ENCODE data around the gene HP1BP3. TPM values are rescaled to one million over a fixed set of nuclear protein-coding genes. Genes with fewer than 3 reads are reported as not detected.
"Not testable (repeated sequence)": the region's sequence is repeated elsewhere in the genome, so short reads cannot be mapped to it uniquely, and the experiment has no call there.

HP1BP3 gene
- total RNA-seq, 6 donors from 2014 or later, result 140 to 731 (median 274) TPM

GRCh38 chr1:20790785-20791184, 3.7 kb upstream of the HP1BP3 start:
- H3K4me1 ChIP-seq, result peaks cover 2 to 7% (median 5%) of the 10 kb centered on the region in 4 donors
- no peak overlapping the region for H3K4me3 ChIP-seq
- no peaks in the 10 kb centered on the region for H3K9me3 ChIP-seq
- ATAC-seq (ENCODE audit: low FRiP score in 2 of 2), result no peak
- H3K27ac ChIP-seq, result no peak overlapping the region
- no peak for DNase-seq
- no peaks in the 10 kb centered on the region for H3K36me3 ChIP-seq
- WGBS, 2 donors, result 79 to 86% methylated on average over 3 of the region's 3 CpGs
- TF ChIP-seq POLR2AphosphoS5 (IDR thresholded peaks at IDR 0.05), result no peak
- TF ChIP-seq CTCF (IDR thresholded peaks at IDR 0.05), result no peak
- TF ChIP-seq POLR2A (IDR thresholded peaks at IDR 0.05), result no peak
- no peak for TF ChIP-seq EP300 (IDR thresholded peaks at IDR 0.05)
- no peaks in the 10 kb centered on the region for H3K27me3 ChIP-seq

GRCh38 chr1:20789598-20789997, 2.5 kb upstream of the HP1BP3 start:
- not testable (repeated sequence) for H3K27me3 ChIP-seq, H3K4me3 ChIP-seq

GRCh38 chr1:20787840-20788795, 1.0 kb upstream of the HP1BP3 start:
- Histone ChIP-seq H3K36me3 (no peaks in the 10 kb centered on the region), H3K4me1 (peaks cover 13 to 33% (median 28%) of the 10 kb centered on the region in 4 donors), H3K9me3 (no peaks in the 10 kb centered on the region), H3K27ac (peak overlapping the region; percentile 94 to 100 (median 96)), H3K27me3 (no peaks in the 10 kb centered on the region), H3K4me3 (peak overlapping the region; percentile 8 to 97 (median 84))
- TF ChIP-seq EP300 (IDR thresholded peaks at IDR 0.05), result no peak
- no peak for TF ChIP-seq POLR2AphosphoS5 (IDR thresholded peaks at IDR 0.05)
- no peak for TF ChIP-seq CTCF (IDR thresholded peaks at IDR 0.05)
- TF ChIP-seq POLR2A (IDR thresholded peaks at IDR 0.05), result no peak
- WGBS, 2 donors, result 45 to 47% methylated on average over 22 of the region's 22 CpGs
- DNase-seq, result peak in 1 of 2 donors; percentile 30
- peak in 1 of 2 donors; percentile 18 for ATAC-seq (ENCODE audit: low FRiP score in 2 of 2)

More at GRCh38 chr1:20789598-20789997, 2.5 kb upstream of the HP1BP3 start:
- ATAC-seq (ENCODE audit: low FRiP score in 2 of 2); H3K27ac ChIP-seq; H3K9me3 ChIP-seq; DNase-seq; H3K36me3 ChIP-seq: not testable (repeated sequence)
- 93 to 97% methylated on average over 8 to 9 of the region's 9 CpGs for WGBS, 2 donors
- peaks cover 12 to 18% (median 16%) of the 10 kb centered on the region in 4 donors for H3K4me1 ChIP-seq

GRCh38 chr1:20786253-20787028, 666 bp downstream of the HP1BP3 start:
- DNase-seq (peak; percentile 95 to 99), ATAC-seq (ENCODE audit: low FRiP score in 2 of 2) (peak; percentile 96 to 97)
- H3K4me3 ChIP-seq, result peak overlapping the region; percentile 75 to 97 (median 92)
- peak in 4 of 6 experiments; percentile 4 to 17 (median 10) for TF ChIP-seq CTCF (IDR thresholded peaks at IDR 0.05)
- TF ChIP-seq POLR2AphosphoS5 (IDR thresholded peaks at IDR 0.05), result peak in 1 of 2 donors; percentile 77
- TF ChIP-seq POLR2A (IDR thresholded peaks at IDR 0.05), result peak in 3 of 4 donors; percentile 30 to 78 (median 74)
- TF ChIP-seq EP300 (IDR thresholded peaks at IDR 0.05), result peak in 1 of 4 donors; percentile 10
- WGBS, 2 donors, result 0% methylated on average over 16 to 76 of the region's 102 CpGs
- no peaks in the 10 kb centered on the region for H3K36me3 ChIP-seq
- peak overlapping the region; percentile 94 to 100 (median 96) for H3K27ac ChIP-seq
- H3K27me3 ChIP-seq, result no peaks in the 10 kb centered on the region
- H3K4me1 ChIP-seq, result peaks cover 17 to 49% (median 33%) of the 10 kb centered on the region in 4 donors
- no peaks in the 10 kb centered on the region for H3K9me3 ChIP-seq

- Histone ChIP-seq H3K4me3 (peak overlapping the region; percentile 75 to 97 (median 92)), H3K27me3 (no peaks in the 10 kb centered on the region), H3K36me3 (no peaks in the 10 kb centered on the region), H3K27ac (peak overlapping the region; percentile 94 to 100 (median 96)), H3K4me1 (peaks cover 21 to 53% (median 37%) of the 10 kb centered on the region in 4 donors), H3K9me3 (no peaks in the 10 kb centered on the region)
- ATAC-seq (ENCODE audit: low FRiP score in 2 of 2), result peak in 1 of 2 donors; percentile 1
- WGBS, 2 donors, result 0 to 1% methylated on average over 10 to 16 of the region's 16 CpGs
- DNase-seq, result peak in 1 of 2 donors; percentile 37
- TF ChIP-seq CTCF (IDR thresholded peaks at IDR 0.05) (no peak), POLR2A (IDR thresholded peaks at IDR 0.05) (no peak), EP300 (IDR thresholded peaks at IDR 0.05) (no peak), POLR2AphosphoS5 (IDR thresholded peaks at IDR 0.05) (no peak)
Measured at GRCh38 chr1:20785907-20786252, 1.2 kb downstream of the HP1BP3 start.

All from upper lobe of left lung (tissue), 6 donors.